Breast epithelium (tissue), 3 donors: ENCODE results near the gene TMEM220.

Source experiments
- POLR2A ChIP-seq: fragments of 450-650 bp; IDR thresholded peaks from one replicate; pipeline ENCODE4 v1.6.1; 2016; ENCODE audit warnings: antibody characterized with exemption, mild to moderate bottlenecking, moderate library complexity
- POLR2AphosphoS5 ChIP-seq, 3 donors: sonication (generic); formaldehyde crosslinking; IDR thresholded peaks; one replicate each; pipeline ENCODE4 v1.6.1; 2017; ENCODE audit warnings: antibody characterized with exemption in 3 of 3
- TF ChIP-seq, protein P1 (sequence below), 3 donors: fragments of 450-650 bp; IDR thresholded peaks; one replicate each; pipeline ENCODE4 v1.5.1; 2016 to 2017; ENCODE audit warnings: antibody characterized with exemption in 3 of 3, mild to moderate bottlenecking in 3 of 3, moderate library complexity in 3 of 3

- TF ChIP-seq, protein P1, sequence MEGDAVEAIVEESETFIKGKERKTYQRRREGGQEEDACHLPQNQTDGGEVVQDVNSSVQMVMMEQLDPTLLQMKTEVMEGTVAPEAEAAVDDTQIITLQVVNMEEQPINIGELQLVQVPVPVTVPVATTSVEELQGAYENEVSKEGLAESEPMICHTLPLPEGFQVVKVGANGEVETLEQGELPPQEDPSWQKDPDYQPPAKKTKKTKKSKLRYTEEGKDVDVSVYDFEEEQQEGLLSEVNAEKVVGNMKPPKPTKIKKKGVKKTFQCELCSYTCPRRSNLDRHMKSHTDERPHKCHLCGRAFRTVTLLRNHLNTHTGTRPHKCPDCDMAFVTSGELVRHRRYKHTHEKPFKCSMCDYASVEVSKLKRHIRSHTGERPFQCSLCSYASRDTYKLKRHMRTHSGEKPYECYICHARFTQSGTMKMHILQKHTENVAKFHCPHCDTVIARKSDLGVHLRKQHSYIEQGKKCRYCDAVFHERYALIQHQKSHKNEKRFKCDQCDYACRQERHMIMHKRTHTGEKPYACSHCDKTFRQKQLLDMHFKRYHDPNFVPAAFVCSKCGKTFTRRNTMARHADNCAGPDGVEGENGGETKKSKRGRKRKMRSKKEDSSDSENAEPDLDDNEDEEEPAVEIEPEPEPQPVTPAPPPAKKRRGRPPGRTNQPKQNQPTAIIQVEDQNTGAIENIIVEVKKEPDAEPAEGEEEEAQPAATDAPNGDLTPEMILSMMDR (IDR thresholded peaks at IDR 0.05): no peak
- no peak for TF ChIP-seq POLR2AphosphoS5 (IDR thresholded peaks at IDR 0.05)
- no peak for TF ChIP-seq POLR2A
Observed at GRCh38 chr17:10724546-10725195, 5.2 kb downstream of the TMEM220 start.
